ENCODE measurements around the gene GAB2.

GAB2 gene

DNA sequence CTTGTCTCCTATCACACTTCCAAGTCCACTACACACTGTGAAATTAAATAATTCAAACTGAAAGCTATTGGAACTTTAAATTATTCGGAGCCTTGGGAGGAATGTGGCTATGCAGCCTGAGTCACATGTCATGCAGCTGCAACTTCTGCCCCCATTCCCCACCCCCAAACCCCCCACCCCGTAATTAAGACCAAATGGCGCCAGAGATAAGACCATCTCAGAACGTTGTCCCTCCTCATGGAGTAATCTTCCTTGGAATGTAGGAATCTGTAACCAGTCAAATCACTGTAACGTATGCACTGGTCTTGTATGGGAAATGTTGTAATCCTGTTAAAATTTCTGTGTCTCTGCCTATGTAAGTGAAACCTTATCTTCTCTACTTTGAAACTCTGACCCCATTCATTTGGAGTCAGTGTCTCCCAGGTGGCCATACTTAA lies 37.0 kb downstream of the GAB2 start:
- no peak overlapping the region for H3K4me3 ChIP-seq
- no peak for DNase-seq (ENCODE audit: low spot score)
- H3K27ac ChIP-seq, result no peak overlapping the region
- TF ChIP-seq, protein P1, sequence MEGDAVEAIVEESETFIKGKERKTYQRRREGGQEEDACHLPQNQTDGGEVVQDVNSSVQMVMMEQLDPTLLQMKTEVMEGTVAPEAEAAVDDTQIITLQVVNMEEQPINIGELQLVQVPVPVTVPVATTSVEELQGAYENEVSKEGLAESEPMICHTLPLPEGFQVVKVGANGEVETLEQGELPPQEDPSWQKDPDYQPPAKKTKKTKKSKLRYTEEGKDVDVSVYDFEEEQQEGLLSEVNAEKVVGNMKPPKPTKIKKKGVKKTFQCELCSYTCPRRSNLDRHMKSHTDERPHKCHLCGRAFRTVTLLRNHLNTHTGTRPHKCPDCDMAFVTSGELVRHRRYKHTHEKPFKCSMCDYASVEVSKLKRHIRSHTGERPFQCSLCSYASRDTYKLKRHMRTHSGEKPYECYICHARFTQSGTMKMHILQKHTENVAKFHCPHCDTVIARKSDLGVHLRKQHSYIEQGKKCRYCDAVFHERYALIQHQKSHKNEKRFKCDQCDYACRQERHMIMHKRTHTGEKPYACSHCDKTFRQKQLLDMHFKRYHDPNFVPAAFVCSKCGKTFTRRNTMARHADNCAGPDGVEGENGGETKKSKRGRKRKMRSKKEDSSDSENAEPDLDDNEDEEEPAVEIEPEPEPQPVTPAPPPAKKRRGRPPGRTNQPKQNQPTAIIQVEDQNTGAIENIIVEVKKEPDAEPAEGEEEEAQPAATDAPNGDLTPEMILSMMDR (IDR thresholded peaks at IDR 0.05), result no peak

DNA sequence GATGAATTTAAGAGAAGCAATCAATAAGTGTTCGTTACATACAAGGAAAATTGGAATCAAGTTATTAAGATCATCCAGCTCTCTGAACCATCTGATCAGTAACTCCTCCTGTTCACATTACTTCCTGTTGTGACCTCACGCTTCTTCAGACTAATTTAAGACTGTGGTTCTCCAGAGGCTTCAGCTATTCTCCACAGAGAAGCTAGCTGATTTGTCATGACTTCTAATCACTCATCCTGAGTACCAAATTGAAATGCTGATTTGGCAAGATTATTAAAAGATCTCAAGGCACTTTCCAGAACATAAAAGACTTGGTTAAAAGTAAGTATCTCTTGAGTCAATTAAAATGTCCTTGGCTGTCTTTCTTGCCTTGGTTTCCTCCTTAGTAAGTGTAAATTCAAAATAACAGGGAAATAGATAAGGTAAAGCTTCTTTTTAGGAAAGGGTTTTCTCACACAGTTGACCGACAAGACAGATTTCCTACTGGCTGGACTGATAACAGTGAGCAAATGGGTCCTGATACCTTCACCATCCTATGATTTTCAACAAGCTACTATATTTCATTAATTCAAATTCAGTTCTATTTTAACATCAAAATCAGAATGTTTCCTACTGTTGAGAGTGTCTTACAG lies 38.5 kb downstream of the GAB2 start:
- TF ChIP-seq, protein P1 (IDR thresholded peaks at IDR 0.05), result no peak
- H3K27ac ChIP-seq, result no peak overlapping the region
- H3K4me3 ChIP-seq, result no peak overlapping the region
- no peak for DNase-seq (ENCODE audit: low spot score)

DNA sequence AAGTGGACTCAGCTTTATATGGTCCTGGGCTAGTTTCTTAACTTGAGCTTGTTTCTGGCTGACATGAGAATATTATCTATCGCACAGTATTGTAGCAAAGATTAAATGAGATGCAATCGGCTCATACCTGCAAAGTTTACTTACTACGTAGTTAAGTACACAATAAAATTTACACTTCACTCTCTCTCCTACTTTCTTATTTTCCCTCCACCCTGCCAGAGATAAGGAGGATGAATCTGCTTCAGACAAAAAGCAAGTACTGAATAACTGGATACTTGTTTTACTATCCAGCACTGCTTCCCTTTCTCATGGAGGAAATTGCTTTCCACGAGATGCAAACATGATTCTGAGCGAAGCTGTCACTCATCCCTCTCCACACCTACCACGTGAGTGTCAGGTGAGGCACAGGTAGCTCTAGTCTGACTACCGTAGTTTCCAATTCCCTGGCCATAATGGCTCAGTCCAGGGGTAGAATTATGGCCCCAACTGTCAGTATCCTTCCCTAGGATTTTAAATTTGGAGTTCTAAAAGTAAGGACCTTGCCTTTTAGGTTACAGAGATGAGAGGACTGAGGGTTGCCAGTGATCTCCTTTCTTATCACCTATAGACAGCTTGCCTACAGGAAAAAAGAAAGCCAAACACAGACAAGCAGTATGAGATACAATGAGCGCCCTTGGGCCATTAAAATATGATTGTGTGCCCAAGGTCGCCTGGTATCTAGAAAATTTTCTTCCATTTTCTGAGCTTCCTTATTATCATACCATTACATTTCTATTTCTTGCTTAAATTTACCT lies 39.8 kb downstream of the GAB2 start:
- Histone ChIP-seq H3K4me3 (no peak overlapping the region), H3K27ac (no peak overlapping the region)
- DNase-seq (ENCODE audit: low spot score), result no peak
- TF ChIP-seq, protein P1 (IDR thresholded peaks at IDR 0.05), result no peak

DNA sequence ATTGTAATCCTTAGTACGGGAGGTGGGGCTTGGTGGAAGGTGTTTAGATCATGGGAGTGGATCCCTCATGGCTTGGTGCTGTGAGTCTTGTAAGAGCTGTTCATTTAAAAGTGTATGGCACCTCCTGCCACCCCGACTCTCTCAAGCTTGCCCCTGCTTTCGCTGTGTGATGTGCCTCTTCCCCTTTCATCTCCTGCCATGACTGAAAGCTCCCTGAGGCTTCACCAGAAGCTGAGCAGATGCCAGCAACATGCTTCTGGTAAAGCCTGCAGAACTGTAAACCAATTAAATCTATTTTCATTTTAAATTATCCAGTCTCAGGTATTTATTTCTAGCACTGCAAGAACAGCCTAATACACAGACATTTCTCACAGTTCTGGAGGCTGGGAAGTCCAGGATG lies 40.8 kb downstream of the GAB2 start:
- no peak overlapping the region for H3K4me3 ChIP-seq
- no peak overlapping the region for H3K27ac ChIP-seq
- DNase-seq (ENCODE audit: low spot score), result no peak
- TF ChIP-seq, protein P1 (IDR thresholded peaks at IDR 0.05), result no peak

DNA sequence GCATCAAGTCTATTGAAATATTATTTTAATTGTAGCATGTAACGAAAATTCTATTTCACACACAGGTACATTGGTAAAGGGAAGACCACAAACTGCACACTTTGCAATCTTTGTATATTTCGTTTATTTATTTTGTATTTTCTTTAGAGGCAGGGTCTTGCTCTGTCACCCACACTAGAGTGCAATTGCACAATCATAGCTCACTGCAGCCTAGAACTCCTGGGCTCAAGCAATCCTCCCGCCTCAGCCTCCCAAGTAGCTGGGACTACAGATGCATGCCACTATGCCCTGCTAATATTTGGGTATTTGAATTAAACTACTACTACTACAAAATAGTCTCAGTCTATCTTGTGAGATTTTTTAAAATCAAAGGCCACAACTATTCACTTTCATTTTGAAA lies 42.7 kb downstream of the GAB2 start:
- Histone ChIP-seq H3K27ac (no peak overlapping the region), H3K4me3 (no peak overlapping the region)
- no peak for DNase-seq (ENCODE audit: low spot score)
- TF ChIP-seq, protein P1 (IDR thresholded peaks at IDR 0.05), result no peak

DNA sequence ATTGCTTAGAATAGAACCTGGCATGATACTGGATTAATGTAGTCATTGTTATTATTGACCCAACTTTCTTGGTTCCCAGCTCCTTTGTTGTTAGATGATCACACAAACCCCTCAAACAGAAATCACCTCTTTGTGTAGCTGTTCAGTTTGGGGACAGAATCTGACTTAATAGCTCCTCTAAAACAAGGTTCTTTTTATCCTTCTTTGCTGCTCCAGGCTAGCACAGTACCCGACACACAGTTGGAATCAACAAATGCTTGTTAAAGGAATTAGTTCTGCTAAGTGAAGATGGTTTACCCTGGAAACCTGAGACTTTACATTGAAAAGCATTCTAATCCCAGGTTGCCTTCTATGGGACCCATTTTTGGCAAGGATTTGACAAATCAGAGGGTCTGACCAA lies 43.9 kb downstream of the GAB2 start:
- Histone ChIP-seq H3K4me3 (no peak overlapping the region), H3K27ac (no peak overlapping the region)
- TF ChIP-seq, protein P1 (IDR thresholded peaks at IDR 0.05), result no peak
- DNase-seq (ENCODE audit: low spot score), result no peak

All from coronary artery (tissue), 2 donors.